Epithelial cell of prostate (primary cell): ENCODE measurements around the gene CDH13.
A peak's percentile ranks its signal among the peaks of the same experiment; 100 is the strongest.

ENCODE experiments used
- DNase-seq: peaks from one replicate; pipeline ENCODE4 v3.0.0-alpha.2; 2011; ENCODE audit warnings: low read depth, low spot score
- H3K27ac ChIP-seq: fragments of 450-650 bp; 2 replicates; pipeline ENCODE4 v1.5.1; 2017; ENCODE audit warnings: mild to moderate bottlenecking

The CDH13 gene

DNA sequence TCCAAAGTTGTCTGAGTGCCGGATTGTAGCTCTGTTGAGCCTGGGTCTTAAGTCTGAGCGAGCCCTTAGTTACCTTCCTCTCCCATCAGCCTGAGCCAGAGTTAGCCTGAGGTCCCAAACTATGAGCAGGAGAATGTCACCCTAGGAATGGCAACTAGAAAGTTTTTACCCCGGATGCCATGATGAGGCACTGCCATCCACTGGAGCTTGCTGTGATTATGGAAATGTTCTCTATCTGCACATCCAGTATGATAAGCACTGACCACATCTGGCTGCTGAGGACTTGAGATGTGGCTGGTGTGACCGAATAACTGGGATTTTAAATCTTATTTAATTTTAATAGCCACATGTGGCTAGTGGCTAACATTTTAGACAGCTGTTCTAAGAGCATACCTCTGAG is 550.0 kb downstream of the CDH13 start:
- H3K27ac ChIP-seq, result no peak overlapping the region
- DNase-seq, result no peak

GRCh38 chr16:83185902-83186301 is 559.1 kb downstream of the CDH13 start:
- H3K27ac ChIP-seq, result no peak overlapping the region
- DNase-seq, result no peak

DNA sequence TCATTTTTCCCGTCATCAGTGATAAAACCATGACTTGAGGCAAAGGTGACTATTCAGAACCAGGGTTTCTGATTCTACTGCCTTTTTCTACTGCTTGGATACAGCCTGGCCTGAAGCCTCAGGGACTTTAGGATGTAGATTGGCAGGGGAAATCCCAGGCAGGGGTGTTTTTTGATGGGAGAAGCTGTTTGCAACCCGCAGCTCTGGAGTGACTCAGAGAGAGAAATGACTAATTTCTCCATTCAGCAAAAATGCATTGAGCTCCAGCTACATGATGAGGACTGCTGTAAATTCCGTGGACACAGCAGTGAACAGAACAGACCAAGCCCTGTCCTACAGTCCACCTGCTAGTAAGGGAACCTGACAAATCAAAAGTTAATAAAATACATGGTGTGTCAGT is 560.6 kb downstream of the CDH13 start:
- no peak overlapping the region for H3K27ac ChIP-seq
- peak; percentile 52 for DNase-seq

DNA sequence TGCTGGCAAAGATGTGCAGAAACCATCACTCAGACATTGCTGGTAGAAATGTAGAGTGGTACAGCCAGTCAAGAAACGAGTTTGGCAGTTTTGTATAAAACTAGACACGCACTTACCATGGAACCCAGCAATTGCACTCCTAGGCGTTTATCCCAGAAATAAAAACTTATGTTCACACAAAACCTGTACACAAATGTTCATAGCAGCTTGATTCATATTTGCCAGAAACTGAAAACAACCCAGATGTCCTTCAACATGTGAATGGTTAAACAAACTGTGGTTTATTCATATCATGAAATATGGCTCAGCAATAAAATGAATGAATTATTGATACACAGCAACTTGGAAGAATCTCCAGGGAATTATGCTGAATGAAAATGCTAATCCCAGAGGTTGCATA is 570.0 kb downstream of the CDH13 start:
- H3K27ac ChIP-seq, result no peak overlapping the region
- DNase-seq, result no peak

- no peak overlapping the region for H3K27ac ChIP-seq
- DNase-seq, result no peak
Observed at GRCh38 chr16:83197450-83197849, 570.7 kb downstream of the CDH13 start.

DNA sequence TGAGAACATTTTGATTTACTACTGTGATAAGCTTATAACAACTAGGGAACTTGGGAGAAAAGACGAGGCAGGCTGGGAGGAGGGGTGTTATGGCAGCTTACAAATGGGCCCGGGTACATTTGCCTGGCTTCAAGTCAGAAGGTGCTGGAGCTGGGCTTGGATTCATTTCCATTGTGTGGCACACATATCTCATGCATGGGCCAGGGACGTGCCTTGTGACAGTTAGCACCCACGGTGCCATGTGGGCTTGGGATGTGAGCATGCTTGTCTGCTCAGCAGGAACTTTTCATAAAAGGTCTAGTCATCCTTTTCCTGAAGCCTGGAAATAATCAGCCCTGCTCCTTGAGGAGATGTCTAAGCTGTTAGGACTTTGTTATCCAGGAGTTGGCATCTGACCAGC is 572.2 kb downstream of the CDH13 start:
- no peak for DNase-seq
- no peak overlapping the region for H3K27ac ChIP-seq

DNA sequence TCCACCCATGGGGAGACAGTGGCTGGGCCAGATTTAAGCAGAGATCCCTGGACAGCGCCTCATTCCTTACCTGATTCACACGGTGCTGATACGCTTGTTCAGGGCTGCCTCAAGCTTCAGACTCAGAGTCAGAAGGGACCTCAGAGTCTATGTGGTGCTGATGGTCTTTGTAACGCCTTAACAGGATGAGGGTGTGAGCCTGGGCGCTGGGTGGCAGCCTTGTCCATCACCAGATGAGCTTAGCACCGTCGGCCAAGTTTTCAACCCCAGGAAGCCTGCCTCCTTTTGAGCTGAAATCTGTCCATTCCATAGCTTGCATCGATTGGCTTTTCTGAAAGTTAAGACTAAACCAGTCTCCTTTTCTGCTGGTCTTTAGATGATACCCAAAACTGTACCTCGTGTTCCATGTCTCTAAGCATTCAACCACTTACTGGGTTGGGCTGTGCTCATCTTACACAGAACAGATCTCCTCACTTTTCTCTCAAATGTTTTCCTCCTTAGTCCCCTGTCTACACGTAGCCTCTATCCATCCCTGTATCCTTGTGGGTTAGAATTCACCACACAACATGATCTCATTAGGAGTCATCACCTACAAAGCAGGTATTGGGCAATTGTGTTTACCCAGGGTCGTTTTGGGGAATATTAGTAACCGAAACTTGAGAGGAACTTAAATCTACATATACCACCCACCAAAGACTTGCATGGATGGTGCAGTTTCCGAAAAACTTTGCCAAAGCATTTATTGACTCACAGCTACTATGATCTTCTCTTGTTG is 573.4 kb downstream of the CDH13 start:
- H3K27ac ChIP-seq, result no peak overlapping the region

DNA sequence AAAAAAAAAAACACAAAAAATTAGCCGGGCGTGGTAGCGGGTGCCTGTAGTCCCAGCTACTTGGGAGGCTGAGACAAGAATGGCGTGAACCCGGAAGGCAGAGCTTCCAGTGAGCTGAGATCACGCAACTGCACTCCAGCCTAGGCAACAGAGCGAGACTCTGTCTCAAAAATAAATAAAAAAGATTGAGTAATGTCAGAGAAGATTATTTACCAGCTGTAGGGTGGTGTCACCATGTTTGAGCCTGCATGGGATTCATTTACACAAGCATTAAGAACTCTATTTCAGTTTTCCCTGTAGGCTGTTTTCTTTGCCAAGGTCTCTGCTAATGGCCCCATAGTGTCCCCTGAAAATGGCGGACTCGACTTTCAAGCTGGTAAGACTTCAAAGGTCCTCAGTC is 575.0 kb downstream of the CDH13 start:
- DNase-seq, result no peak
- H3K27ac ChIP-seq, result no peak overlapping the region

More for the DNA sequence above, 573.4 kb downstream of the CDH13 start:
- DNase-seq, result peak; percentile 43

DNA sequence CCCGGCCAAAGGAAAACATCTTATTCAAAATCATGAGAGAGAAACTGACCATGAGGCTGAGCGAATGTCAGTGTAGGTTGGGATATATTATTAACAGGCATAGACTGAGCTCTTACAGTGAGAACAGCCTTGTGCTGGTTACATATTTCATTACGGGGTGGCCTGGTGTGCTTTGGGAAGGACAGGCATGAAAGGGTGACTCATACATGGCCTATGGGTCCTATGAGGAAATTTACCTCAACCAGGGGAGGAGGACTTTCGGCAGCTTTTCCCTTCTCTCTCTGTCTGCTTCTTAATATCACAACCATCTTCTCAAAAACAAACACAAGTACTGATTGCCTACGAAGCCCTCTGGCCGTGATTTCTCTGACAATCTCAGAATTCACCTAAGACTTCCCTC is 579.1 kb downstream of the CDH13 start:
- H3K27ac ChIP-seq, result no peak overlapping the region
- no peak for DNase-seq

DNA sequence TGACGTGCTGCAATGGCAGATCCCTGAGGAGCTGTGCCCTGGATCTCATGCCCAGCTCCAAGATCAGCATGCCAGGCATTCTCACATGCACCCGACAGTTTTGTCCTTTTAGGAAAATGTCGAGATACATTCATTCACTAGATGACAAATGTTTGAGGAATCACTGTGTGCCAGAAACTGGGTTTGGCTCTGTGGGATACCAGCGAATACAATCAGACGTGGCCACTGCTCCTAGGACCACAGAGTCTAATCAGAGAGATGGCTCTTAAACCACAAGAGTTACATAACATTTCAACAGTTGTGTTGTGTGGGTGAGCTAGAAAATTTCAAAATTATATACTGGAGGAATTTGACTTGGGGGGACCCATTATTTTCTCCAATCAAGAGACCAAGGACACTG is 579.7 kb downstream of the CDH13 start:
- no peak for DNase-seq
- no peak overlapping the region for H3K27ac ChIP-seq

- DNase-seq, result no peak
- no peak overlapping the region for H3K27ac ChIP-seq
Observed at GRCh38 chr16:83211711-83212110, 584.9 kb downstream of the CDH13 start.

DNA sequence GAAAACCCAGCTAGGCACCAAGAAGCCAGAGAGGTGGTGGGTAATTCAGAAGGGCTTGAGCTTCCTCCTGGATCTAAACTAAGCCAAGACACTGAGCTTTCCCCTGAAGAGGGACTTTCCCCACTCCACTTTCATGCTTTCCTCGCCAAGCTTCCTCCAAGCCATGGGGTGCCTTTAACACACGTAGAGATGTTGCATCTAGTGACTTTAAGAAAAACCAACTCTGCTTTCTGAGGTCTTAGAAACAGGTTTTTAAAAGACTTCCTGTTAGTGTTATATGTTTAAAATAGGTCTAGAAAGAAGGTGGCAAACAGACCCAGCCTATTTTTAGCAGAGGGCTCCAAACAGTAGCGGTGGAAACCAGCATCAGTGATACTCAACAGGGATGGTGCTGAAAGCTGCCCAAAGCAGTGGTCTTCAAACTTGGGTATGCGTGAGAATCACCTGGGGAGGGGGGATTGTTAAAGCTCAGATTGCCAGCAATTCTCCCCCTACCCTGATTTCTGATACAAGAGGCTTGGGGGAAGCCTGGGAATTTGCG is 585.6 kb downstream of the CDH13 start:
- DNase-seq, result no peak
- H3K27ac ChIP-seq, result no peak overlapping the region

- no peak for DNase-seq
- H3K27ac ChIP-seq, result no peak overlapping the region
Observed at GRCh38 chr16:83214671-83215070, 587.9 kb downstream of the CDH13 start.

GRCh38 chr16:83215406-83216001 is 588.7 kb downstream of the CDH13 start:
- no peak for DNase-seq
- no peak overlapping the region for H3K27ac ChIP-seq

GRCh38 chr16:83219285-83219684 is 592.5 kb downstream of the CDH13 start:
- no peak overlapping the region for H3K27ac ChIP-seq
- DNase-seq, result no peak

GRCh38 chr16:83220066-83220465 is 593.3 kb downstream of the CDH13 start:
- H3K27ac ChIP-seq, result no peak overlapping the region
- DNase-seq, result no peak

DNA sequence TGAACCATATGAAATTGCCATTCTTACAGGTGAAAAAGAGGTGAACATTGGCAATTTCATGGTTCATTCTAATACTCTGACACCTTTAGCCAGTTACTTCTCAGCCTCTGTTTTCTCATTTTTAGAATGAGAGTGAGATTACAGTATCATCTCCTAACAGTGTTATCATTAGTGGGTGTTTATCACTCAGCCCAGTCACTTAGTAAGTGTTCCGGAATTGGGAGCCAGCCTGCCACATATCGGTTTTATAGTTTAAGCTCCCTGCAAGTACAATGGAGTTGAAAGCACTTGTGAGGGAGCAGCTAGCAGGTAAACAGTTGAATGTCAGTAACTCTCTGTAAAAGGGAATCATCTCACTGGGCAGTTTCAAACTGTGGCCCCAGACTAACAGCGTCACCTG is 597.9 kb downstream of the CDH13 start:
- no peak for DNase-seq
- H3K27ac ChIP-seq, result no peak overlapping the region

DNA sequence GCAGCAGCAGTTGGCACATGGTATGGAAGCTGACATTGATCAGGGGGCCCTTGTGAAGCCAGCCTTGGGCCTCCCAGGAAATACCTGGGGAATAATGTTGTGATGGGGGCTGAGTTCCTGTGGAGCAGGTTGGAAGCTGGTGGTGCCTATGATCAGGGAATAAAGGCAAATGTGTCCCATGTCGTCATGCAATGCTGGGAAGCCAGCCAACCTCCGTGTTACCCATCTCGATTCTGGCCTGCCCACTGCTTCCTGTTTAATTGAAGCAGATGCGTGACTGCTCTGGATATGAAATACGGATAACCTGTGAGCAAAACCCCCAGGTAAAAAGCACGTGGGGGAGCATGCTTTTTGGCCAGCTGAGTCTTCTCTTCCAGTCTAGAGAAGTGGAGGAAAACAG is 600.6 kb downstream of the CDH13 start:
- no peak for DNase-seq
- no peak overlapping the region for H3K27ac ChIP-seq

DNA sequence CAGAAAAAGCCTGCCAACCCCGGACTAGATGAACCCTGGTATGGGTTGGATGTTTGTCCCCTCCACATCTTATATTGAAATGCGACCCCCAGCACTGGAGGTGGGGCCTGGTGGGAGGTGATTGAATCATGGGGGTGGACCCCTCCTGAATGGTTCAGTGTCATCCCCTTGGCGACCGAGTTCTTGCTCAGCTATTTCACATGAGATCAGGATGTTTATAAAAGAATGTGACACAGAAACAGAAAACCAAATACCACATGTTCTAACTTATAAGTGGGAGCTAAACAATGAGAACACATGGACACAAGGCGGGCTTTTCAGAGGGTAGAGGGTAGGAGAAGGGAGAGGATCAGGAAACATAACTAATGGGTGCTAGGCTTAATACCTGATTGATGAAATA is 605.0 kb downstream of the CDH13 start:
- H3K27ac ChIP-seq, result no peak overlapping the region
- DNase-seq, result no peak

DNA sequence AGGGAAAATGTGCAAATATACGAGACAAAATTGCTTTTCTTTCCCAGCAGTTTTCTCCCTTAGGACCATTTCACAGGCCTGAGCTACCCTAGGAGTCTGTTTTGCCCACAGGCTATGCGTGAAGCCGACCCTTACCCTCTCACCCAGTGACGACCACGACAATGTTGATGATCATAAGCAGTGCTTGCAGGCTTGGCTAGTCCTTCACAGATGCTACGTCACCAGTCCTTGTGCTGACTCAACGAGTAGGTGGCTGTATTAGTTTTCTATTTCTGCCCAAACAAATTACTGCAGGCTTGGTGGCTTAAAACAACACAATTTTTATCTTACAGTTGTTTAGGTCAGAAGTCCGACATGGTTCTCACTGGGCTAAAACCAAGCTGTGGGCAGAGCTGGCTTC is 606.4 kb downstream of the CDH13 start:
- no peak for DNase-seq
- no peak overlapping the region for H3K27ac ChIP-seq

DNA sequence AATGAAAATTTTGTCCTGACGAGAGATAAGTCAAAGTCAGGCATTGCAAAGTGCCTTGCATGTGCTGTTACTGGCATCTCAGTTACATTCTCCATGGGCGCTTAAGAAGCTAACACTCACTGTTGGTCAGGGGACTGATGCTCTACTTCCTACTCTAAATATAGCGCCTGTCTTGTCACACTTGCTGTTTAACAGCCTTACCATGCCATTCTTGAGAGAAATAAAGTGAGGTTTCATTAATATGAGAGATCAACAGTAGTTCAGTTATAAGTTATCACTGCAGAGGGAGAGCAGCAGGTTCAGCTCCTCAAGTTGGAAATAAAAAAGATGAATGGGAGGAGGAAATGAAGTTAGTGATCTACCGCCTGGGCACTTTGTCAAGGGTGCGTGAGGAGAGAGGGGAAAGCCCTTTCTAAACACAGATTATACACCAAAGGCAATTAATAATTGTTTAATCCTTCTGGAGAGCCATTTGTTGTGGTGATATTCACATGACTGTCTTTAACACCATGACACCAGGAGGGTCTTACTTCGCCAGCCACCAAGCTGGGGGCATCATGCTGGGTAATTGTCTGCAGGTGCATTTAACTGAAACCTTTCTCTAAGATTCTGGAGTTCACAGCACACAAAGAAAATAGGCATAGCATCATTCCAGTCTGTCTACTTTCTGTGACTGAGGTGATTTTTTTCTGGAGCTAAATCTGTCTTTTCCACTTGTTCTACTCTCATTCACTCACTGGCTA is 612.4 kb downstream of the CDH13 start:
- no peak for DNase-seq

More for the DNA sequence above, 612.4 kb downstream of the CDH13 start:
- H3K27ac ChIP-seq, result no peak overlapping the region
